Measurements from ENCODE around the gene OPA3. TPM values are rescaled to one million over a fixed set of nuclear protein-coding genes. Genes with fewer than 3 reads are reported as not detected.

The OPA3 gene
- total and polyA plus RNA-seq, 2 experiments from 2014 or later = 11.5 to 14.5 TPM

DNA sequence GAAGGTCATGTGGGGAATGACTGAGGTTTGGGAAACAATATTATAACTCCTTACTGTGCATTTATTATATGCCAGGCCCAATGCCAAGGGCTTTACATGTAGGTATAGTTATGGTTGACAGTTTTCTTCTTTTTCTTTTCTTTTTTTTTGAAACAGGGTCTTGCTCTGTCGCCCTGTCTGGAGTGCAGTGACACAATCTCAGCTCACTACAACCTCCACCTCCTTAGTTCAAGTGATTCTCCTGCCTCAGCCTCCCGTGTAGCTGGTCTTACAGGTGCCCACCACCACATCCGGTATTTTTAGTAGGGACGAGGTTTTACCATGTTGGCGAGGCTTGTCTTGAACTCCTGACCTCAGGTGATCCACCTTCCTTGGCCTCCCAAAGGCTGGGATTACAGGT, 101.6 kb downstream of the OPA3 start (continued):
- TF ChIP-seq, protein P1, sequence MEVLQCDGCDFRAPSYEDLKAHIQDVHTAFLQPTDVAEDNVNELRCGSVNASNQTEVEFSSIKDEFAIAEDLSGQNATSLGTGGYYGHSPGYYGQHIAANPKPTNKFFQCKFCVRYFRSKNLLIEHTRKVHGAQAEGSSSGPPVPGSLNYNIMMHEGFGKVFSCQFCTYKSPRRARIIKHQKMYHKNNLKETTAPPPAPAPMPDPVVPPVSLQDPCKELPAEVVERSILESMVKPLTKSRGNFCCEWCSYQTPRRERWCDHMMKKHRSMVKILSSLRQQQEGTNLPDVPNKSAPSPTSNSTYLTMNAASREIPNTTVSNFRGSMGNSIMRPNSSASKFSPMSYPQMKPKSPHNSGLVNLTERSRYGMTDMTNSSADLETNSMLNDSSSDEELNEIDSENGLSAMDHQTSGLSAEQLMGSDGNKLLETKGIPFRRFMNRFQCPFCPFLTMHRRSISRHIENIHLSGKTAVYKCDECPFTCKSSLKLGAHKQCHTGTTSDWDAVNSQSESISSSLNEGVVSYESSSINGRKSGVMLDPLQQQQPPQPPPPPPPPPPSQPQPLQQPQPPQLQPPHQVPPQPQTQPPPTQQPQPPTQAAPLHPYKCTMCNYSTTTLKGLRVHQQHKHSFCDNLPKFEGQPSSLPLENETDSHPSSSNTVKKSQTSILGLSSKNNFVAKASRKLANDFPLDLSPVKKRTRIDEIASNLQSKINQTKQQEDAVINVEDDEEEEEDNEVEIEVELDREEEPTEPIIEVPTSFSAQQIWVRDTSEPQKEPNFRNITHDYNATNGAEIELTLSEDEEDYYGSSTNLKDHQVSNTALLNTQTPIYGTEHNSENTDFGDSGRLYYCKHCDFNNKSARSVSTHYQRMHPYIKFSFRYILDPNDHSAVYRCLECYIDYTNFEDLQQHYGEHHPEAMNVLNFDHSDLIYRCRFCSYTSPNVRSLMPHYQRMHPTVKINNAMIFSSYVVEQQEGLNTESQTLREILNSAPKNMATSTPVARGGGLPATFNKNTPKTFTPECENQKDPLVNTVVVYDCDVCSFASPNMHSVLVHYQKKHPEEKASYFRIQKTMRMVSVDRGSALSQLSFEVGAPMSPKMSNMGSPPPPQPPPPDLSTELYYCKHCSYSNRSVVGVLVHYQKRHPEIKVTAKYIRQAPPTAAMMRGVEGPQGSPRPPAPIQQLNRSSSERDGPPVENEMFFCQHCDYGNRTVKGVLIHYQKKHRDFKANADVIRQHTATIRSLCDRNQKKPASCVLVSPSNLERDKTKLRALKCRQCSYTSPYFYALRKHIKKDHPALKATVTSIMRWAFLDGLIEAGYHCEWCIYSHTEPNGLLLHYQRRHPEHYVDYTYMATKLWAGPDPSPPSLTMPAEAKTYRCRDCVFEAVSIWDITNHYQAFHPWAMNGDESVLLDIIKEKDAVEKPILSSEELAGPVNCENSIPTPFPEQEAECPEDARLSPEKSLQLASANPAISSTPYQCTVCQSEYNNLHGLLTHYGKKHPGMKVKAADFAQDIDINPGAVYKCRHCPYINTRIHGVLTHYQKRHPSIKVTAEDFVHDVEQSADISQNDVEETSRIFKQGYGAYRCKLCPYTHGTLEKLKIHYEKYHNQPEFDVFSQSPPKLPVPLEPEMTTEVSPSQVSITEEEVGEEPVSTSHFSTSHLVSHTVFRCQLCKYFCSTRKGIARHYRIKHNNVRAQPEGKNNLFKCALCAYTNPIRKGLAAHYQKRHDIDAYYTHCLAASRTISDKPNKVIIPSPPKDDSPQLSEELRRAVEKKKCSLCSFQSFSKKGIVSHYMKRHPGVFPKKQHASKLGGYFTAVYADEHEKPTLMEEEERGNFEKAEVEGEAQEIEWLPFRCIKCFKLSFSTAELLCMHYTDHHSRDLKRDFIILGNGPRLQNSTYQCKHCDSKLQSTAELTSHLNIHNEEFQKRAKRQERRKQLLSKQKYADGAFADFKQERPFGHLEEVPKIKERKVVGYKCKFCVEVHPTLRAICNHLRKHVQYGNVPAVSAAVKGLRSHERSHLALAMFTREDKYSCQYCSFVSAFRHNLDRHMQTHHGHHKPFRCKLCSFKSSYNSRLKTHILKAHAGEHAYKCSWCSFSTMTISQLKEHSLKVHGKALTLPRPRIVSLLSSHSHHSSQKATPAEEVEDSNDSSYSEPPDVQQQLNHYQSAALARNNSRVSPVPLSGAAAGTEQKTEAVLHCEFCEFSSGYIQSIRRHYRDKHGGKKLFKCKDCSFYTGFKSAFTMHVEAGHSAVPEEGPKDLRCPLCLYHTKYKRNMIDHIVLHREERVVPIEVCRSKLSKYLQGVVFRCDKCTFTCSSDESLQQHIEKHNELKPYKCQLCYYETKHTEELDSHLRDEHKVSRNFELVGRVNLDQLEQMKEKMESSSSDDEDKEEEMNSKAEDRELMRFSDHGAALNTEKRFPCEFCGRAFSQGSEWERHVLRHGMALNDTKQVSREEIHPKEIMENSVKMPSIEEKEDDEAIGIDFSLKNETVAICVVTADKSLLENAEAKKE (CRISPR knock-in tag; IDR thresholded peaks at IDR 0.05) = no peak
- TF ChIP-seq CREB1 (CRISPR knock-in tag; IDR thresholded peaks at IDR 0.05; ENCODE audit: low read depth) = no peak
- TF ChIP-seq NANOG (IDR thresholded peaks at IDR 0.05; ENCODE audit: borderline replicate concordance) = no peak
- no peak for TF ChIP-seq EZH2 (IDR thresholded peaks at IDR 0.05; ENCODE audit: low read depth, unreplicated experiment)
- TF ChIP-seq ZNF114 (CRISPR knock-in tag; IDR thresholded peaks at IDR 0.05) = no peak
- TF ChIP-seq STAT1 (IDR thresholded peaks at IDR 0.05; ENCODE audit: unreplicated experiment) = no peak
- TF ChIP-seq, protein P2, sequence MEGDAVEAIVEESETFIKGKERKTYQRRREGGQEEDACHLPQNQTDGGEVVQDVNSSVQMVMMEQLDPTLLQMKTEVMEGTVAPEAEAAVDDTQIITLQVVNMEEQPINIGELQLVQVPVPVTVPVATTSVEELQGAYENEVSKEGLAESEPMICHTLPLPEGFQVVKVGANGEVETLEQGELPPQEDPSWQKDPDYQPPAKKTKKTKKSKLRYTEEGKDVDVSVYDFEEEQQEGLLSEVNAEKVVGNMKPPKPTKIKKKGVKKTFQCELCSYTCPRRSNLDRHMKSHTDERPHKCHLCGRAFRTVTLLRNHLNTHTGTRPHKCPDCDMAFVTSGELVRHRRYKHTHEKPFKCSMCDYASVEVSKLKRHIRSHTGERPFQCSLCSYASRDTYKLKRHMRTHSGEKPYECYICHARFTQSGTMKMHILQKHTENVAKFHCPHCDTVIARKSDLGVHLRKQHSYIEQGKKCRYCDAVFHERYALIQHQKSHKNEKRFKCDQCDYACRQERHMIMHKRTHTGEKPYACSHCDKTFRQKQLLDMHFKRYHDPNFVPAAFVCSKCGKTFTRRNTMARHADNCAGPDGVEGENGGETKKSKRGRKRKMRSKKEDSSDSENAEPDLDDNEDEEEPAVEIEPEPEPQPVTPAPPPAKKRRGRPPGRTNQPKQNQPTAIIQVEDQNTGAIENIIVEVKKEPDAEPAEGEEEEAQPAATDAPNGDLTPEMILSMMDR (conservative IDR thresholded peaks at IDR 0.05; ENCODE audit: low read depth in 2 of 2) = no peak
- no peak for TF ChIP-seq ZNF331 (CRISPR knock-in tag; IDR thresholded peaks at IDR 0.05; ENCODE audit: low read depth)
- TF ChIP-seq, protein P3, sequence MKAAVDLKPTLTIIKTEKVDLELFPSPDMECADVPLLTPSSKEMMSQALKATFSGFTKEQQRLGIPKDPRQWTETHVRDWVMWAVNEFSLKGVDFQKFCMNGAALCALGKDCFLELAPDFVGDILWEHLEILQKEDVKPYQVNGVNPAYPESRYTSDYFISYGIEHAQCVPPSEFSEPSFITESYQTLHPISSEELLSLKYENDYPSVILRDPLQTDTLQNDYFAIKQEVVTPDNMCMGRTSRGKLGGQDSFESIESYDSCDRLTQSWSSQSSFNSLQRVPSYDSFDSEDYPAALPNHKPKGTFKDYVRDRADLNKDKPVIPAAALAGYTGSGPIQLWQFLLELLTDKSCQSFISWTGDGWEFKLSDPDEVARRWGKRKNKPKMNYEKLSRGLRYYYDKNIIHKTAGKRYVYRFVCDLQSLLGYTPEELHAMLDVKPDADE (IDR thresholded peaks at IDR 0.05) = no peak

All from GM23338 (cell line).